Activated CD4-positive, alpha-beta T cell treated with anti-CD3 and anti-CD28 coated beads, Interleukin-2, amount 10 ng/mL, durations not matched to agents 7 days and 5 days (primary cell): ENCODE data around the gene TGM1. TPM values are rescaled to one million over a fixed set of nuclear protein-coding genes. Genes with fewer than 3 reads are reported as not detected.
"Not testable (repeated sequence)": the region's sequence is repeated elsewhere in the genome, so short reads cannot be mapped to it uniquely, and the experiment has no call there.

Source experiments
- CTCF ChIA-PET: fragments of 350-600 bp; sonication (Branson Sonifier 250); formaldehyde crosslinking; loops from one replicate; lab custom pipeline; 2021; ENCODE audit warnings: antibody characterized with exemption; lab: Charles Lee
- POLR2A ChIA-PET: fragments of 350-600 bp; sonication (Branson Sonifier 250); formaldehyde crosslinking; loops from one replicate; lab custom pipeline; 2021; ENCODE audit warnings: antibody characterized with exemption; lab: Charles Lee
- DNase-seq: peaks from one replicate; pipeline ENCODE4 v3.0.0-alpha.2; 2020
- H3K27ac Mint-ChIP-seq: one replicate; pipeline ENCODE4 v1.8.0; 2021; ENCODE audit warnings: mild to moderate bottlenecking, moderate library complexity, mixed read lengths
- H3K27me3 Mint-ChIP-seq: one replicate; pipeline ENCODE4 v1.8.0; 2021; ENCODE audit warnings: mixed read lengths
- H3K36me3 Mint-ChIP-seq: one replicate; pipeline ENCODE4 v1.8.0; 2021; ENCODE audit warnings: low read depth, mixed read lengths
- H3K4me1 Mint-ChIP-seq: one replicate; pipeline ENCODE4 v1.8.0; 2021; ENCODE audit warnings: mixed read lengths
- H3K4me3 Mint-ChIP-seq: one replicate; pipeline ENCODE4 v1.8.0; 2021; ENCODE audit warnings: mild to moderate bottlenecking, moderate library complexity, mixed read lengths
- H3K9me3 Mint-ChIP-seq: one replicate; pipeline ENCODE4 v1.8.0; 2021; ENCODE audit warnings: mixed read lengths
- total RNA-seq, 2 experiments: library from RNA; stranded (reverse); gene quantifications; one replicate each; pipeline ENCODE4 v1.2.3, GENCODE V29; 2021

The TGM1 gene
- total RNA-seq, 2 experiments from 2014 or later, result 6.5 TPM

- Mint-ChIP-seq H3K36me3 (peaks cover 88% of the 10 kb centered on the region), H3K9me3 (peaks cover 11% of the 10 kb centered on the region), H3K27ac (no peak overlapping the region)
These were observed 58.5 kb downstream of the TGM1 start for GRCh38 chr14:24204163-24205146.

GRCh38 chr14:24203249-24203886, 59.6 kb downstream of the TGM1 start:
- DNase-seq, POLR2A ChIA-PET, H3K27ac Mint-ChIP-seq, H3K4me3 Mint-ChIP-seq, H3K27me3 Mint-ChIP-seq: not testable (repeated sequence)
- peaks cover 93% of the 10 kb centered on the region for H3K36me3 Mint-ChIP-seq
- peaks cover 22% of the 10 kb centered on the region for H3K4me1 Mint-ChIP-seq
- H3K9me3 Mint-ChIP-seq, result peaks cover 11% of the 10 kb centered on the region
- CTCF ChIA-PET, result interaction anchor here (0.9 to 1.7 kb wide), 3 partner anchors 26 to 42 kb away, joined by 3 to 5 read pairs (median 3); partner anchors contain the start of genes IRF9 and TINF2

More at GRCh38 chr14:24204163-24205146, 58.5 kb downstream of the TGM1 start:
- CTCF ChIA-PET, result interaction anchor here (0.9 to 1.7 kb wide), 3 partner anchors 24 to 43 kb away, joined by 3 to 5 read pairs (median 3); partner anchors contain the start of genes IRF9 and TINF2
- no peak overlapping the region for H3K4me3 Mint-ChIP-seq
- DNase-seq, result no peak
- H3K27me3 Mint-ChIP-seq, result no peaks in the 10 kb centered on the region
- H3K4me1 Mint-ChIP-seq, result peaks cover 13% of the 10 kb centered on the region
- POLR2A ChIA-PET, result no interaction called here

GRCh38 chr14:24202538-24202937, 60.4 kb downstream of the TGM1 start:
- CTCF ChIA-PET, result interaction anchor here (1.7 kb wide), 1 partner anchor 41 kb away, joined by 5 read pairs; the partner anchor contains the start of gene IRF9
- H3K27me3 Mint-ChIP-seq, H3K4me3 Mint-ChIP-seq, DNase-seq, H3K27ac Mint-ChIP-seq, POLR2A ChIA-PET: not testable (repeated sequence)
- Mint-ChIP-seq H3K36me3 (peaks cover 86% of the 10 kb centered on the region), H3K4me1 (peaks cover 26% of the 10 kb centered on the region), H3K9me3 (peaks cover 11% of the 10 kb centered on the region)

Other genes starting within 250 kb of the TGM1 start
- gene CARMIL3, start 211.2 kb downstream of the TGM1 start, total RNA-seq, result 1 to 10 TPM in 1 of 2 experiments, under 1 TPM in 1; 0.83 to 1.1 TPM
- not detected for gene CPNE6, start 191.6 kb downstream of the TGM1 start, total RNA-seq
- gene PCK2, start 168.9 kb downstream of the TGM1 start, total RNA-seq, result 10 to 100 TPM; 57.4 to 60.3 TPM
- gene DCAF11, start 148.4 kb downstream of the TGM1 start, total RNA-seq, result 100 to 1,000 TPM; 106 to 116 TPM
- 1 to 10 TPM; 3.1 to 3.3 TPM for gene NRL, start 148.2 kb downstream of the TGM1 start, total RNA-seq
- gene FITM1, start 132.5 kb downstream of the TGM1 start, total RNA-seq, result 1 to 10 TPM; 1.9 to 2.0 TPM
- 100 to 1,000 TPM; 498 to 547 TPM for gene PSME1, start 127.0 kb downstream of the TGM1 start, total RNA-seq
- 10 to 100 TPM; 37.1 to 41.0 TPM for gene EMC9, start 121.6 kb downstream of the TGM1 start, total RNA-seq
- 100 to 1,000 TPM; 644 to 698 TPM for gene PSME2, start 116.6 kb downstream of the TGM1 start, total RNA-seq
- 100 to 1,000 TPM; 147 to 160 TPM for gene RNF31, start 115.7 kb downstream of the TGM1 start, total RNA-seq
- 100 to 1,000 TPM; 285 to 286 TPM for gene IRF9, start 101.9 kb downstream of the TGM1 start, total RNA-seq
- gene REC8, start 91.1 kb downstream of the TGM1 start, total RNA-seq, result 10 to 100 TPM; 52.8 to 61.0 TPM
- 10 to 100 TPM; 45.3 to 48.7 TPM for gene IPO4, start 74.4 kb downstream of the TGM1 start, total RNA-seq
- 10 to 100 TPM; 28.6 to 33.2 TPM for gene TM9SF1, start 67.7 kb downstream of the TGM1 start, total RNA-seq
- under 1 TPM; 0.52 to 0.60 TPM for gene TSSK4, start 57.5 kb downstream of the TGM1 start, total RNA-seq
- gene CHMP4A, start 49.7 kb downstream of the TGM1 start, total RNA-seq, result 10 to 100 TPM; 79.8 to 93.2 TPM
- gene MDP1, start 47.1 kb downstream of the TGM1 start, total RNA-seq, result 10 to 100 TPM; 10.1 to 10.7 TPM
- 100 to 1,000 TPM; 178 to 229 TPM for gene NEDD8, start 30.8 kb downstream of the TGM1 start, total RNA-seq
- gene GMPR2, start 30.2 kb downstream of the TGM1 start, total RNA-seq, result 10 to 100 TPM; 72.0 to 74.5 TPM
- 100 to 1,000 TPM; 130 to 141 TPM for gene TINF2, start 20.6 kb downstream of the TGM1 start, total RNA-seq
- 10 to 100 TPM; 54.8 to 55.0 TPM for gene RABGGTA, start 8.4 kb upstream of the TGM1 start, total RNA-seq
- 10 to 100 TPM; 31.7 to 35.0 TPM for gene DHRS1, start 36.6 kb upstream of the TGM1 start, total RNA-seq
- gene NOP9, start 36.7 kb upstream of the TGM1 start, total RNA-seq, result 10 to 100 TPM; 30.8 to 35.2 TPM
- gene CIDEB, start 44.8 kb upstream of the TGM1 start, total RNA-seq, result 10 to 100 TPM; 28.7 to 30.9 TPM
- 10 to 100 TPM; 18.6 to 21.7 TPM for gene LTB4R2, start 47.0 kb upstream of the TGM1 start, total RNA-seq
- 10 to 100 TPM; 26.6 to 28.3 TPM for gene LTB4R, start 48.3 kb upstream of the TGM1 start, total RNA-seq
- gene ADCY4, start 71.9 kb upstream of the TGM1 start, total RNA-seq, result 1 to 10 TPM; 4.1 to 5.3 TPM
- gene RIPK3, start 76.8 kb upstream of the TGM1 start, total RNA-seq, result 10 to 100 TPM; 37.5 to 41.4 TPM
- gene NFATC4, start 105.0 kb upstream of the TGM1 start, total RNA-seq, result not detected
- under 1 TPM; 0.23 to 0.35 TPM for gene NYNRIN, start 135.8 kb upstream of the TGM1 start, total RNA-seq
- gene CBLN3, start 166.5 kb upstream of the TGM1 start, total RNA-seq, result 1 to 10 TPM; 5.2 to 5.3 TPM
- gene KHNYN, start 166.8 kb upstream of the TGM1 start, total RNA-seq, result 10 to 100 TPM; 59.7 to 71.5 TPM
- 10 to 100 TPM; 52.8 to 54.9 TPM for gene SDR39U1, start 179.6 kb upstream of the TGM1 start, total RNA-seq
- not detected for gene CMA1, start 245.1 kb upstream of the TGM1 start, total RNA-seq